Measurements from ENCODE around the gene PRSS56.

- TF ChIP-seq POLR2A (IDR thresholded peaks at IDR 0.05): no peak
- TF ChIP-seq, protein P1, sequence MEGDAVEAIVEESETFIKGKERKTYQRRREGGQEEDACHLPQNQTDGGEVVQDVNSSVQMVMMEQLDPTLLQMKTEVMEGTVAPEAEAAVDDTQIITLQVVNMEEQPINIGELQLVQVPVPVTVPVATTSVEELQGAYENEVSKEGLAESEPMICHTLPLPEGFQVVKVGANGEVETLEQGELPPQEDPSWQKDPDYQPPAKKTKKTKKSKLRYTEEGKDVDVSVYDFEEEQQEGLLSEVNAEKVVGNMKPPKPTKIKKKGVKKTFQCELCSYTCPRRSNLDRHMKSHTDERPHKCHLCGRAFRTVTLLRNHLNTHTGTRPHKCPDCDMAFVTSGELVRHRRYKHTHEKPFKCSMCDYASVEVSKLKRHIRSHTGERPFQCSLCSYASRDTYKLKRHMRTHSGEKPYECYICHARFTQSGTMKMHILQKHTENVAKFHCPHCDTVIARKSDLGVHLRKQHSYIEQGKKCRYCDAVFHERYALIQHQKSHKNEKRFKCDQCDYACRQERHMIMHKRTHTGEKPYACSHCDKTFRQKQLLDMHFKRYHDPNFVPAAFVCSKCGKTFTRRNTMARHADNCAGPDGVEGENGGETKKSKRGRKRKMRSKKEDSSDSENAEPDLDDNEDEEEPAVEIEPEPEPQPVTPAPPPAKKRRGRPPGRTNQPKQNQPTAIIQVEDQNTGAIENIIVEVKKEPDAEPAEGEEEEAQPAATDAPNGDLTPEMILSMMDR (IDR thresholded peaks at IDR 0.05): no peak
Measured at GRCh38 chr2:232562515-232563151, 42.4 kb downstream of the PRSS56 start.
